OCI-LY1 (cell line): ENCODE results near the gene SYT2.

ENCODE experiments used
- H2AFZ ChIP-seq: fragments of 200-600 bp; sonication (generic), shearing (Covaris generic); 2 replicates; pipeline ENCODE4 v1.6.0; 2014; ENCODE audit warnings: antibody characterized with exemption, mild to moderate bottlenecking, low read length
- H3F3A ChIP-seq: fragments of 200-600 bp; sonication (generic), shearing (Covaris generic); 2 replicates; pipeline ENCODE4 v1.6.0; 2014; ENCODE audit warnings: mild to moderate bottlenecking, antibody characterized with exemption, low read length, moderate library complexity; ENCODE audit not compliant: insufficient read depth
- H3K27ac ChIP-seq: fragments of 200-600 bp; sonication (generic); 2 replicates; pipeline ENCODE4 v1.5.1; 2014; ENCODE audit warnings: low read length, mixed run types, mild to moderate bottlenecking, low read depth; ENCODE audit not compliant: poor library complexity, severe bottlenecking
- H3K27me3 ChIP-seq: fragments of 200-600 bp; sonication (generic); 2 replicates; pipeline ENCODE4 v1.6.0; 2014; ENCODE audit warnings: antibody characterized with exemption, mild to moderate bottlenecking, low read length, moderate library complexity; ENCODE audit not compliant: insufficient read depth
- H3K36me3 ChIP-seq: fragments of 200-600 bp; sonication (generic); 2 replicates; pipeline ENCODE4 v1.6.1; 2014; ENCODE audit warnings: mild to moderate bottlenecking, antibody characterized with exemption, low read length, moderate library complexity, mixed read lengths; ENCODE audit not compliant: insufficient read depth
- H3K4me1 ChIP-seq: fragments of 200-600 bp; sonication (generic); 2 replicates; pipeline ENCODE4 v1.5.1; 2014; ENCODE audit warnings: mild to moderate bottlenecking, low read length, moderate library complexity; ENCODE audit not compliant: insufficient read depth, severe bottlenecking
- H3K4me2 ChIP-seq: fragments of 200-600 bp; sonication (generic), shearing (Covaris generic); 2 replicates; pipeline ENCODE4 v1.6.1; 2014; ENCODE audit warnings: low read length
- H3K4me3 ChIP-seq: fragments of 200-600 bp; sonication (generic); 2 replicates; pipeline ENCODE4 v1.5.1; 2014; ENCODE audit warnings: low read length, low read depth, mild to moderate bottlenecking, mixed read lengths; ENCODE audit not compliant: poor library complexity, severe bottlenecking
- H3K79me2 ChIP-seq: fragments of 200-600 bp; shearing (Covaris generic); 2 replicates; pipeline ENCODE4 v1.6.1; 2016; ENCODE audit warnings: mixed run types, low read length, mixed read lengths; ENCODE audit not compliant: insufficient read depth
- H3K9ac ChIP-seq: fragments of 200-600 bp; sonication (generic), shearing (Covaris generic); 2 replicates; pipeline ENCODE4 v1.6.1; 2014; ENCODE audit warnings: mild to moderate bottlenecking, low read length, mixed read lengths
- H3K9me2 ChIP-seq: fragments of 200-600 bp; sonication (generic), shearing (Covaris generic); 2 replicates; pipeline ENCODE4 v1.6.1; 2014; ENCODE audit warnings: low read depth, mild to moderate bottlenecking, low read length, mixed read lengths
- H3K9me3 ChIP-seq: fragments of 200-600 bp; shearing (Covaris generic); 2 replicates; pipeline ENCODE4 v1.6.1; 2014; ENCODE audit warnings: low read length, mixed read lengths
- H4K20me1 ChIP-seq: fragments of 200-600 bp; sonication (generic), shearing (Covaris generic); 2 replicates; pipeline ENCODE4 v1.6.0; 2016; ENCODE audit warnings: mild to moderate bottlenecking, low read length; ENCODE audit not compliant: insufficient read depth
- CTCF ChIP-seq: fragments of 200-600 bp; sonication (generic), shearing (Covaris generic); IDR thresholded peaks from 2 replicates; pipeline ENCODE4 v1.5.1; 2017; ENCODE audit warnings: mild to moderate bottlenecking, antibody characterized with exemption, low read length, moderate library complexity, mixed read lengths
- EZH2 ChIP-seq: fragments of 200-600 bp; sonication (generic), shearing (Covaris generic); IDR thresholded peaks from 2 replicates; pipeline ENCODE4 v1.8.0; 2017; ENCODE audit warnings: borderline replicate concordance, mixed run types, mild to moderate bottlenecking, antibody characterized with exemption, low read length, moderate library complexity, mixed read lengths

SYT2 gene

GRCh38 chr1:202673531-202673930, 36.7 kb downstream of the SYT2 start:
- no peak overlapping the region for H2AFZ ChIP-seq
- no peak overlapping the region for H3K9ac ChIP-seq
- no peaks in the 10 kb centered on the region for H3K79me2 ChIP-seq
- TF ChIP-seq EZH2 (no peak), CTCF (no peak)
- no peak overlapping the region for H3K4me2 ChIP-seq
- no peaks in the 10 kb centered on the region for H4K20me1 ChIP-seq
- no peaks in the 10 kb centered on the region for H3F3A ChIP-seq
- H3K27ac ChIP-seq = no peak overlapping the region
- no peaks in the 10 kb centered on the region for H3K9me2 ChIP-seq
- H3K4me1 ChIP-seq = no peaks in the 10 kb centered on the region
- no peaks in the 10 kb centered on the region for H3K27me3 ChIP-seq
- no peak overlapping the region for H3K4me3 ChIP-seq
- H3K36me3 ChIP-seq = no peaks in the 10 kb centered on the region
- H3K9me3 ChIP-seq = 0 out of 2 replicates have a peak, but pooled peaks cover 3% of the 10 kb centered on the region

- no peaks in the 10 kb centered on the region for H3K9me2 ChIP-seq
- H3K9ac ChIP-seq = no peak overlapping the region
- no peaks in the 10 kb centered on the region for H3K36me3 ChIP-seq
- no peaks in the 10 kb centered on the region for H3K79me2 ChIP-seq
- no peak overlapping the region for H2AFZ ChIP-seq
- H3K27me3 ChIP-seq = no peaks in the 10 kb centered on the region
- H3K4me2 ChIP-seq = no peak overlapping the region
- no peak overlapping the region for H3K27ac ChIP-seq
- no peaks in the 10 kb centered on the region for H3K9me3 ChIP-seq
- no peaks in the 10 kb centered on the region for H3K4me1 ChIP-seq
- H3K4me3 ChIP-seq = no peak overlapping the region
- H4K20me1 ChIP-seq = no peaks in the 10 kb centered on the region
- no peak for TF ChIP-seq CTCF
- no peak for TF ChIP-seq EZH2
- no peaks in the 10 kb centered on the region for H3F3A ChIP-seq
These were observed 38.9 kb downstream of the SYT2 start for GRCh38 chr1:202671399-202671798.

- Histone ChIP-seq H3K27me3 (no peaks in the 10 kb centered on the region; the same call in 1 of the 2 replicates), H3K27ac (no peak overlapping the region), H3K4me3 (no peak overlapping the region), H3K4me2 (no peak overlapping the region), H3K9me2 (no peaks in the 10 kb centered on the region), H3K9me3 (no peaks in the 10 kb centered on the region), H3K79me2 (no peaks in the 10 kb centered on the region), H3K9ac (no peak overlapping the region), H3K36me3 (no peaks in the 10 kb centered on the region), H4K20me1 (no peaks in the 10 kb centered on the region), H3K4me1 (no peaks in the 10 kb centered on the region), H2AFZ (no peak overlapping the region), H3F3A (no peaks in the 10 kb centered on the region)
- no peak for TF ChIP-seq EZH2
- no peak for TF ChIP-seq CTCF
These were observed 44.8 kb downstream of the SYT2 start for GRCh38 chr1:202665417-202665816.
